ENCODE results near the gene SPAG17. TPM values are rescaled to one million over a fixed set of nuclear protein-coding genes. Genes with fewer than 3 reads are reported as not detected.

The SPAG17 gene
- total RNA-seq, 1 donor from 2014 or later: 1.2 TPM

DNA sequence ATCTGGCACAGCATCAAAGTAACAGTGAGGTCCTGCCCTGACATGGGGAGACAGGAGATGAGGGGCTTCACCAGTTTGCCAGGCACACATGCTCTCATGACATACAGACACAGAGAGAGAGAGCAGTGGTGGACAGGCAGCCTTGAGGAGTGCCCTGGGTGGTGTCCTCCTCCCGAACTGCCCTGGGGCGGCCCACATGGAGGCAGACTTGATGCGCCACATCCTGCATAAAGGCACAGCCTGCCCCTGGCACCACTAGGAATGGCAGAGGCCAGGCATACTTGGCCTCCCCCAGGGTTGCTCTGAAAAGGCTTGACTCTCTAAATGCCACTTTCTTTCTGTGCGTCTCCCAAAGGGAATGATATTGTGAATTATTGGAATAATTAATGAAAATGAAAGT is 67.5 kb downstream of the SPAG17 start:
- TF ChIP-seq, protein P1, sequence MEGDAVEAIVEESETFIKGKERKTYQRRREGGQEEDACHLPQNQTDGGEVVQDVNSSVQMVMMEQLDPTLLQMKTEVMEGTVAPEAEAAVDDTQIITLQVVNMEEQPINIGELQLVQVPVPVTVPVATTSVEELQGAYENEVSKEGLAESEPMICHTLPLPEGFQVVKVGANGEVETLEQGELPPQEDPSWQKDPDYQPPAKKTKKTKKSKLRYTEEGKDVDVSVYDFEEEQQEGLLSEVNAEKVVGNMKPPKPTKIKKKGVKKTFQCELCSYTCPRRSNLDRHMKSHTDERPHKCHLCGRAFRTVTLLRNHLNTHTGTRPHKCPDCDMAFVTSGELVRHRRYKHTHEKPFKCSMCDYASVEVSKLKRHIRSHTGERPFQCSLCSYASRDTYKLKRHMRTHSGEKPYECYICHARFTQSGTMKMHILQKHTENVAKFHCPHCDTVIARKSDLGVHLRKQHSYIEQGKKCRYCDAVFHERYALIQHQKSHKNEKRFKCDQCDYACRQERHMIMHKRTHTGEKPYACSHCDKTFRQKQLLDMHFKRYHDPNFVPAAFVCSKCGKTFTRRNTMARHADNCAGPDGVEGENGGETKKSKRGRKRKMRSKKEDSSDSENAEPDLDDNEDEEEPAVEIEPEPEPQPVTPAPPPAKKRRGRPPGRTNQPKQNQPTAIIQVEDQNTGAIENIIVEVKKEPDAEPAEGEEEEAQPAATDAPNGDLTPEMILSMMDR (conservative IDR thresholded peaks at IDR 0.05; ENCODE audit: low read depth, low read length): no peak
- H3K4me3 ChIP-seq (ENCODE audit: low read depth, low read length): no peak overlapping the region
- DNase-seq (ENCODE audit: low read depth): no peak

DNA sequence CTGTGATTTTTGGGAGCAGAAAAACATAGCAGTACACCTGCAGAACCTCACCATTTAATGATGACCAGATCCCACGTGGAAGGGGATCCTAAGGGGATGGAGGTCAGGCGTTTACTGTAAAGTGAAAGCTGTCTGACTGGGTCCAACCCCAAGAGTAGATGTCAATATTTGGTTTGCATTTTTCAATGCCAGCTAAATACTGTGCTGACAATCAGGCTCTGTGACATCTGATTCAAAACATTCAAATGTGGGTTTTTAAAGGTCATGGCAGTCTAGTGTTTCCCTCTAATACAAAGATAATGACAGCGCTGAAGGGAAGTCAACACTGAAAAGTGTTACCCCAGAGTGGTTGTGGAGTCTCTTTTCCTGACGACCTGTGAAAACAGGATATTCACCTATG is 68.1 kb downstream of the SPAG17 start:
- H3K4me3 ChIP-seq (ENCODE audit: low read depth, low read length): no peak overlapping the region
- TF ChIP-seq, protein P1 (conservative IDR thresholded peaks at IDR 0.05; ENCODE audit: low read depth, low read length): no peak
- no peak for DNase-seq (ENCODE audit: low read depth)

DNA sequence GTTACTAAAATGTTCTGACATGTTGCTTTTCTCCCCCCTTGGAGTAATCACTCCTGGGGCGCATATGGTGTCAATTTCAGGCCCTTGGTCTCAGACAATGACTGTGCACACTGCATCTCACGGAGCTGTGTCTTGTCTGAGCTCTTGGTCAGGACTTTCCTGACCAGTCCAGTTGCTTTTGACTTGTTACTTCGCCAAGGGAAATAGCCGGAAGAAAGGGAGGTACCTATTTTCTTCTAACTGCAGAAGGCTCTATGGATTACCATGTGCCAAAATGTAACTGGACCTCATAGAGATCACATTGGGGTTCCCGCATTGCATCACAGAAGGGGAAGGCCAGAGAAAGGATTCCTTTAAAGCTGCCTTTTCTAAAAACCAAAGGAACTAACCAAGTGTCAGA is 68.6 kb downstream of the SPAG17 start:
- H3K4me3 ChIP-seq (ENCODE audit: low read depth, low read length): no peak overlapping the region
- DNase-seq (ENCODE audit: low read depth): no peak
- TF ChIP-seq, protein P1 (conservative IDR thresholded peaks at IDR 0.05; ENCODE audit: low read depth, low read length): no peak

DNA sequence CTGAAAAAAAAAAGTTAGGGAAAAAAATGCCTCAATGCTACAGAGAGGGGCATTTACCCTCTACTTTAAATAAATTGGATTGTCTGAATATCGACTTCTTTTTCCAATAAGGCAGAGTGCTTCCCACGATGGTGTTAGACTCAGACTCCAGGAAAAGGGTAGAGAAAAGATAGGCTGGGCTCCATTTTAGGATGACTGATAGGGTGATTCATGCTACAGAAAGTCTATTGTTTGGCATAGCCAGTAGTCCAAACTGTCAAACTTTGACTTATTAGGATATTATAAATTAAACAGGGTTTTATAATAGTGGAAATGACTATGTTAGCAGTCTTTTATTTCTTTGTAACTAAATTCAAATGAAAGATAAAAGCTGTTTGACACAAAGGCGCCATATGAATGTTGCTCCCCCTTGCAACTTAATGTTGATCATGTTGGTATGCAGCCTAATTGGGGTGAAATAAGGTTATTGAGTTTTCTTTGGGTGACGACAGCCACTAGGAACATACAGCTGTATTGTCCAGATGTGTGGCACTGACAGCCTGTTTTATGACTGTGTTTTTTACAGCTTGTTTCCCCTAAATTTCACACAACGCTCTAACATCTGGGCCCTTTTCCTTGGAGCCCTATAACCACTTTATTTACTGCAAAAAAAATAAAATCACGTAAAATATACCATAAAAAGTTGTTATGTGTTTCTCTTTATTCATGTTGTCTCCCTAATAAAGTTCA is 69.3 kb downstream of the SPAG17 start:
- TF ChIP-seq, protein P1 (conservative IDR thresholded peaks at IDR 0.05; ENCODE audit: low read depth, low read length): no peak
- no peak overlapping the region for H3K4me3 ChIP-seq (ENCODE audit: low read depth, low read length)
- DNase-seq (ENCODE audit: low read depth): no peak

DNA sequence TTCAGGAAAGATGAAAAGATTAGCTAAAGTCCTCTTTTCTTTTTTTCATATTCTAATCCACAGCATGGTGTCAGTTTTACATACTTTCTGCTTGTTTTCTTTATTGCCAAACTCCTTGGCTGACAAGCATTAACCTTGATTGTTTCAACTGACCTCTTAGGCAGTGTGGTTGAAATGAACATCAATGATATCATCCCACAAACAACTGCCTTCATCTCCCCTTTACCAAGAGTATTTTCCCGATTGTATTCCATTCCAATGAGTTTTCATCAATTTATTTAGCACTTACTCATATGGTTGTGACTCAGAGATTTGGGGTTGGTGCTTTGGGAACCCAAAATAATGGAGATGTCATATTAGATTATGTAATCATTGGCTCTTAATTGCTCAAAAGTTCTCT is 71.8 kb downstream of the SPAG17 start:
- no peak overlapping the region for H3K4me3 ChIP-seq (ENCODE audit: low read depth, low read length)
- DNase-seq (ENCODE audit: low read depth): no peak
- TF ChIP-seq, protein P1 (conservative IDR thresholded peaks at IDR 0.05; ENCODE audit: low read depth, low read length): no peak

DNA sequence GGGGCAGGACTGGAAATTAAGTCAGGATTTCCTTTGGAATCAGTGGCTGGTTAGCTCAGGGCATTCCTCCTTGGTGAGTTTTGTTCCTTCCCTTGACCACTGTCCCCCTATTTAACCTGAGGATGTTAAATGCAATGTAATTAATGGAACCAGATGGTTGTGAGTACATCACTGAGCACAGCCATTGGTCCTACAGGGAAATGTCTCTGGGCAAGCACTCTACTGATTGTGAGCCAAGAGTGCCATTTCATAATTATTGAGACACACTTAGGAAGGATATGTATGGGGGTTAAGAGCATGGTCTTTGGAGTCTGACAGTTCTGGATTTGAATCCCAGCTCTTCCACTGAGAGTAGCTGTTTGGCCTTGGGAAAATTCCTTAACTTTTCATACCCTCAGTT is 74.4 kb downstream of the SPAG17 start:
- no peak overlapping the region for H3K4me3 ChIP-seq (ENCODE audit: low read depth, low read length)
- DNase-seq (ENCODE audit: low read depth): no peak
- TF ChIP-seq, protein P1 (conservative IDR thresholded peaks at IDR 0.05; ENCODE audit: low read depth, low read length): no peak

DNA sequence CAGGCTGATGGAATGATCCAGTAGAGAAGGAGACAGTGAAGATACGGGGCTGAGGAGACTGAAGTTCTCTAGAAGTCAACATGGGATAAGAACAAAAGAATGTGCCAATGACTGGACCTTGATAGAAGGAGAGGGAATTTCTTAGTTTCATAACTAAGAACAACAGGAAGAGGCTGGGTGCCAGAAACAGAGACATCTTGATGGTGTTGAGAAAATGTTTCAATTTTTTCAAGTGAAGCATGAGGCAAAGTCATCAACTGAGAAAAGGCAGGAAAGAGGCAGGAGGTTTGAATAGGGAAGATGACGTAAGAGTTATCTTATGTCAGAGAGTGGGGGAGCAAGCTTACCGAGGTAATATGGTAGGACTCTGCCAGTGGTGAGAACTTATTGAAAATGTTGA is 80.1 kb downstream of the SPAG17 start:
- TF ChIP-seq, protein P1 (conservative IDR thresholded peaks at IDR 0.05; ENCODE audit: low read depth, low read length): no peak
- no peak for DNase-seq (ENCODE audit: low read depth)

More for the DNA sequence above, 80.1 kb downstream of the SPAG17 start:
- H3K4me3 ChIP-seq (ENCODE audit: low read depth, low read length): no peak overlapping the region

Data from epithelial cell of proximal tubule (primary cell).